ENCODE measurements around the gene THY1.

GRCh38 chr11:119371778-119372182, 51.2 kb downstream of the THY1 start:
- TF ChIP-seq CTCF (IDR thresholded peaks at IDR 0.05; ENCODE audit: low read length) (no peak; the same call in 1 of the 2 replicates), EZH2 (optimal IDR thresholded peaks at IDR 0.05; ENCODE audit: low read depth, low read length) (no peak)

All from MM.1S (cell line).